HepG2 (cell line): ENCODE measurements around the gene HLA-DQA1. TPM values are rescaled to one million over a fixed set of nuclear protein-coding genes. Genes with fewer than 3 reads are reported as not detected.

Experiments
- ATAC-seq: fragments of 200-7000 bp; cut with Tn5 transposase; 3 replicates; pipeline ENCODE4 v1.9.1; 2020; ENCODE audit warnings: mild to moderate bottlenecking, moderate library complexity
- BruUV-seq: library from RNA; stranded (reverse); fragments of 400-500 nt; replicated peaks from 2 replicates; lab custom pipeline; 2021; lab: Mats Ljungman, UMichigan
- CTCF ChIA-PET: fragments of 300-600 bp; formaldehyde crosslinking; extraction: SDS; loops from one replicate; lab custom pipeline; 2021; ENCODE audit warnings: low total read pairs, inconsistent platforms, low intra/inter-chr PET ratio; lab: Yijun Ruan, JAX
- POLR2A ChIA-PET: fragments of 350-600 bp; sonication (Branson Sonifier 250); formaldehyde crosslinking; loops from one replicate; lab custom pipeline; 2020; ENCODE audit warnings: antibody characterized with exemption, inconsistent platforms; lab: Yijun Ruan, JAX
- DNase-seq: peaks from one replicate; pipeline ENCODE4 v3.0.0-alpha.2; 2015; ENCODE audit warnings: low spot score
- FAIRE-seq: peaks from 3 replicates; lab custom pipeline; 2011; peaks lifted over from hg19 to GRCh38; lab: Jason Lieb, UNC
- H2AFZ ChIP-seq: one replicate; pipeline ENCODE4 v1.6.1; 2011; ENCODE audit warnings: low read length, inconsistent platforms
- H3K27ac ChIP-seq: fragments of 300-600 bp; 3 replicates; pipeline ENCODE4 v1.8.0; 2011; ENCODE audit warnings: mixed run types, mild to moderate bottlenecking, mixed read lengths, low read length, inconsistent platforms; ENCODE audit not compliant: insufficient read depth; ENCODE audit errors: extremely low read length
- H3K27me3 ChIP-seq, 2 experiments: fragments of 200-600 bp in 1 of 2; 2 replicates in 1 of 2; 3 replicates in 1 of 2; pipeline versions ENCODE4 v1.6.0 to v1.8.0; 2011; ENCODE audit warnings: low read length in 2 of 2, mild to moderate bottlenecking in 2 of 2, moderate library complexity in 2 of 2, inconsistent platforms in 1 of 2; ENCODE audit not compliant: insufficient read depth in 2 of 2, control insufficient read depth in 1 of 2
- H3K36me3 ChIP-seq, 2 experiments: fragments of 200-600 bp in 1 of 2; replicated peaks in 1 of 2; 2 replicates in 1 of 2; 3 replicates in 1 of 2; pipeline versions ENCODE4 v1.5.1 to v1.8.0; 2011; ENCODE audit warnings: low read length in 2 of 2, inconsistent platforms in 1 of 2; ENCODE audit not compliant: insufficient read depth in 2 of 2, control insufficient read depth in 1 of 2
- H3K4me1 ChIP-seq: 2 replicates; pipeline ENCODE4 v1.5.1; 2012; ENCODE audit warnings: low read length, inconsistent platforms; ENCODE audit not compliant: insufficient read depth
- H3K4me2 ChIP-seq: 2 replicates; pipeline ENCODE4 v1.6.0; 2011; ENCODE audit warnings: low read depth, low read length, inconsistent platforms
- H3K4me3 ChIP-seq, 3 experiments: fragments of 200-600 bp in 1 of 3; sonication (generic), shearing (Covaris generic) in 1 of 3; replicated peaks in 1 of 3; 2 replicates each; pipeline ENCODE4 v1.5.1; 2011 to 2016; ENCODE audit warnings: low read length in 3 of 3, inconsistent platforms in 2 of 3, low read depth in 2 of 3, mild to moderate bottlenecking in 2 of 3, control low read depth in 1 of 3, mixed read lengths in 1 of 3; ENCODE audit not compliant: insufficient read depth in 1 of 3
- H3K79me2 ChIP-seq: one replicate; pipeline ENCODE4 v1.6.1; 2011; ENCODE audit warnings: low read length, inconsistent platforms; ENCODE audit not compliant: insufficient read depth
- H3K9ac ChIP-seq: 2 replicates; pipeline ENCODE4 v1.6.0; 2011; ENCODE audit warnings: mild to moderate bottlenecking, low read depth, low read length, inconsistent platforms; ENCODE audit not compliant: insufficient read depth
- H3K9me3 ChIP-seq: 2 replicates; pipeline ENCODE4 v1.5.1; 2012; ENCODE audit warnings: mild to moderate bottlenecking, low read length
- H4K20me1 ChIP-seq: 2 replicates; pipeline ENCODE4 v1.6.0; 2011; ENCODE audit warnings: inconsistent platforms, mild to moderate bottlenecking, low read length, moderate library complexity; ENCODE audit not compliant: insufficient read depth
- ARID4A ChIP-seq: sonication (generic); formaldehyde crosslinking; IDR thresholded peaks from 2 replicates; pipeline ENCODE4 v1.5.0; 2020; ENCODE audit warnings: mild to moderate bottlenecking, missing genetic modification reagents, borderline replicate concordance
- EHMT2 ChIP-seq: fragments of 200-600 bp; sonication (generic); IDR thresholded peaks from 2 replicates; pipeline ENCODE4 v1.7.0; 2017; ENCODE audit warnings: antibody characterized with exemption, low read depth, low read length, borderline replicate concordance
- MIER3 ChIP-seq: IDR thresholded peaks from 2 replicates; pipeline ENCODE4 v1.6.1; 2016; ENCODE audit warnings: missing compliant biosample characterization, borderline replicate concordance
- NFIC ChIP-seq: IDR thresholded peaks from 2 replicates; pipeline ENCODE4 v1.6.1; 2012; ENCODE audit warnings: mild to moderate bottlenecking, low read length, inconsistent platforms
- PAWR ChIP-seq: sonication (generic); formaldehyde crosslinking; IDR thresholded peaks from 2 replicates; pipeline ENCODE4 v1.4.0; 2020; ENCODE audit warnings: missing genetic modification reagents, mild to moderate bottlenecking, borderline replicate concordance
- PBX2 ChIP-seq: IDR thresholded peaks from 2 replicates; pipeline ENCODE4 v1.6.1; 2016; ENCODE audit warnings: control low read depth
- POLR2AphosphoS5 ChIP-seq: IDR thresholded peaks from 2 replicates; pipeline ENCODE4 v1.6.1; 2012; ENCODE audit warnings: low read depth, low read length
- POLR2G ChIP-seq: fragments of 200-400 bp; formaldehyde crosslinking; IDR thresholded peaks from 2 replicates; pipeline ENCODE4 v1.6.1; 2018; ENCODE audit warnings: mild to moderate bottlenecking, low read depth, low read length, moderate library complexity
- RFX1 ChIP-seq: fragments of 450-650 bp; IDR thresholded peaks from 2 replicates; pipeline ENCODE4 v1.6.1; 2017
- SIX1 ChIP-seq: sonication (generic); formaldehyde crosslinking; IDR thresholded peaks from 2 replicates; pipeline ENCODE4 v1.4.0; 2020; ENCODE audit warnings: missing genetic modification reagents, borderline replicate concordance
- SKI ChIP-seq: fragments of 450-650 bp; IDR thresholded peaks from one replicate; pipeline ENCODE4 v1.6.1; 2018; ENCODE audit warnings: mild to moderate bottlenecking; ENCODE audit not compliant: partially characterized antibody
- ZC3H4 ChIP-seq: sonication (generic); formaldehyde crosslinking; IDR thresholded peaks from 2 replicates; pipeline ENCODE4 v1.4.0; 2020; ENCODE audit warnings: missing genetic modification reagents, borderline replicate concordance
- ZNF230 ChIP-seq: sonication (generic); formaldehyde crosslinking; IDR thresholded peaks from 2 replicates; pipeline ENCODE4 v1.4.0; 2020; ENCODE audit warnings: mild to moderate bottlenecking, missing genetic modification reagents
- ZNF256 ChIP-seq: sonication (generic); formaldehyde crosslinking; conservative IDR thresholded peaks from 2 replicates; pipeline ENCODE4 v1.4.0; 2020; ENCODE audit warnings: missing genetic modification reagents
- ZNF280B ChIP-seq: sonication (generic); formaldehyde crosslinking; IDR thresholded peaks from 2 replicates; pipeline ENCODE4 v1.5.0; 2020; ENCODE audit warnings: missing genetic modification reagents, mild to moderate bottlenecking, borderline replicate concordance
- ZNF3 ChIP-seq: IDR thresholded peaks from 2 replicates; pipeline ENCODE4 v1.7.0; 2017; ENCODE audit warnings: inconsistent platforms
- ZNF724P ChIP-seq: sonication (generic); formaldehyde crosslinking; IDR thresholded peaks from 2 replicates; pipeline ENCODE4 v1.8.0; 2022; ENCODE audit warnings: missing genetic modification reagents, borderline replicate concordance
- ZNF737 ChIP-seq: sonication (generic); formaldehyde crosslinking; IDR thresholded peaks from 2 replicates; pipeline ENCODE4 v1.5.0; 2020; ENCODE audit warnings: missing genetic modification reagents, mild to moderate bottlenecking, borderline replicate concordance
- ZNF776 ChIP-seq: sonication (generic); formaldehyde crosslinking; IDR thresholded peaks from 2 replicates; pipeline ENCODE4 v1.4.0; 2020; ENCODE audit warnings: mild to moderate bottlenecking, missing genetic modification reagents
- ZSCAN22 ChIP-seq: sonication (generic); formaldehyde crosslinking; IDR thresholded peaks from 2 replicates; pipeline ENCODE4 v1.4.0; 2020; ENCODE audit warnings: mild to moderate bottlenecking, missing genetic modification reagents
- WGBS: methylation state at CpG from one replicate; pipeline ENCODE4 v1.1.6; 2017; ENCODE audit warnings: low lambda C conversion rate; 5-methylcytosine and 5-hydroxymethylcytosine counted together
- in situ Hi-C: cut with HindIII; loops from 2 replicates; pipeline ENCODE4 v1.10.0; 2017; ENCODE audit warnings: low pct_unique_long_range_greater_than_20kb; ENCODE audit not compliant: extremely low pct_ligation_motif_present
- intact Hi-C: fragments of 100-400 bp; cut with micrococcal nuclease; formaldehyde crosslinking; loops from one replicate; pipeline ENCODE4 v1.10.0; 2022; ENCODE audit not compliant: unreplicated experiment
- polyA plus RNA-seq, 8 experiments: library from polyadenylated mRNA; depleted of rRNA in 3 of 8; stranded (reverse) in 7 of 8; unstranded in 1 of 8; fragments of >200 nt; fragmentation: Illumina TruSeq in 4 of 8; extraction: Trizol in 4 of 8; gene quantifications; 2 replicates each; pipeline versions ENCODE4 v1.2.1 to v1.2.3, GENCODE V29; 2011 to 2016; ENCODE audit warnings: low read depth in 4 of 8, missing spikeins in 1 of 8, mixed read lengths in 1 of 8; ENCODE audit not compliant: insufficient read depth in 1 of 8
- total RNA-seq, 5 experiments: library from RNA; depleted of rRNA; stranded (reverse); fragments of >200 nt; fragmentation: Illumina TruSeq; extraction: Trizol; gene quantifications; 2 replicates each; pipeline ENCODE4 v1.2.3, GENCODE V29; 2016; ENCODE audit warnings: low read depth in 1 of 5

HLA-DQA1 gene
- total and polyA plus RNA-seq, 2 of the 13 experiments (the other 11 are each of a cell fraction or from before 2014, with no cell fraction given), result not detected

- ChIA-PET CTCF (no interaction called here), POLR2A (no interaction called here)
- no peaks in the 10 kb centered on the region for H3K79me2 ChIP-seq
- no peak overlapping the region for H2AFZ ChIP-seq
- no peak overlapping the region for H3K4me2 ChIP-seq
- WGBS, result 2% methylated on average over 3 of the region's 3 CpGs
- TF ChIP-seq ZNF776 (no peak), PAWR (no peak), POLR2AphosphoS5 (no peak), ARID4A (CRISPR knock-in tag) (no peak), ZC3H4 (CRISPR knock-in tag) (no peak), SKI (no peak), ZNF230 (CRISPR knock-in tag) (no peak), SIX1 (CRISPR knock-in tag) (no peak), ZNF737 (CRISPR knock-in tag) (no peak), ZNF724P (CRISPR knock-in tag) (no peak), EHMT2 (no peak), ZSCAN22 (CRISPR knock-in tag) (no peak), ZNF280B (CRISPR knock-in tag) (no peak), PBX2 (CRISPR knock-in tag) (no peak), ZNF3 (CRISPR knock-in tag) (no peak), NFIC (no peak), RFX1 (no peak), ZNF256 (no peak), MIER3 (CRISPR knock-in tag) (no peak), POLR2G (no peak)
- H3K36me3 ChIP-seq, result no peaks in the 10 kb centered on the region
- H4K20me1 ChIP-seq, result no peaks in the 10 kb centered on the region
- 0 out of 5 replicates have a peak, but pooled peaks cover 1 to 4% of the 10 kb centered on the region in 2 experiments for H3K27me3 ChIP-seq
- no TSS peak for BruUV-seq
- H3K4me1 ChIP-seq, result no peaks in the 10 kb centered on the region
- ATAC-seq, result no peak
- no peak for DNase-seq
- no peak overlapping the region for H3K4me3 ChIP-seq
- H3K9ac ChIP-seq, result no peak overlapping the region
- no peak for FAIRE-seq
- H3K9me3 ChIP-seq, result no peaks in the 10 kb centered on the region; the same call in 1 of the 2 replicates
- intact Hi-C loops (no loop called here), in situ Hi-C loops (no loop called here)
- H3K27ac ChIP-seq, result no peak overlapping the region
These were observed 33.3 kb upstream of the HLA-DQA1 start for GRCh38 chr6:32603888-32604287.
